GM03348 (cell line): Measurements from ENCODE around the gene BRD4.

Source experiments
- DNase-seq: peaks from one replicate; pipeline ENCODE4 v3.0.0; 2012; ENCODE audit warnings: low spot score

BRD4 gene

DNA sequence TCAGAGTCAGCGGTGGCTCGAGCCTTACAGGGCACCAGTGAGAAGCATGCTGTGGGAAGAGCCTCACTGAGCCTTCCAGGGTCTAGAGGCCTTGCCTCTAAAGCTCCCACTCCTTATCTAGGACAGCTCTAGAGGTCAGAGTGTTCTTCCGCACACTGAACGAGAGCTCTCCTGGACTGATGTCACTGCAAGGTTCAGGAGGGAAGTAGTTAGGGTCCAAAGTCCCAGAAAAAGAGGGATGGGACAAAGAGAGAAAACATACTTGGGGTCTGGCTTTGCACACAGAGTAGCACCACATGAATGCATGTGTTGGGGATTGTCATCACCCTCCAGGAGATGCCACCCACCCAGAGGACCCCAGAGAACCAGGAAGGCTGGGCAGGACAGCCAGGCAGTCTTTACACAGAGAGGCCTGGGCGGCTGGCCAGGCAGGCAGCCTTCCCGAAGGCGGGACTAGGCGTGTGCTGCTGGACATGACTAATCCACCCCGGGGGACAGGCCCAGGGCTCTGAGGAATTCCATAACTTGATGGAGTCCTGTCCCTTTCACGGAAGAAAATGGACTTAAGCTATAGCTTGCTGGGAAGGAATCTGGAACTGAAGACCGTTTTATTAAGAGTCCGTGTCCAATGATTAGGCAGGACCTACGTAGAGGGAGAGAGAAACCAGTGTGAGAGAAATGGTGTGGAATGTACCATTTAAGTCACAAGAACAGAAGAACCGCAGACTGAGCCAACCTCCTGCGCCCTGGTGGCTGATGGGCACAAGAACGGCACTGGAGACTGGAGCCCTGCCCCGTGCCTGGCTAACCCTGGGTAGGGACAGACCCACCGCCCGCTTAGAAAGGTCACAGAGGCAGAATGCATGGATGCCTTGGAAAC lies 83.5 kb downstream of the BRD4 start:
- DNase-seq: peak; percentile 96

DNA sequence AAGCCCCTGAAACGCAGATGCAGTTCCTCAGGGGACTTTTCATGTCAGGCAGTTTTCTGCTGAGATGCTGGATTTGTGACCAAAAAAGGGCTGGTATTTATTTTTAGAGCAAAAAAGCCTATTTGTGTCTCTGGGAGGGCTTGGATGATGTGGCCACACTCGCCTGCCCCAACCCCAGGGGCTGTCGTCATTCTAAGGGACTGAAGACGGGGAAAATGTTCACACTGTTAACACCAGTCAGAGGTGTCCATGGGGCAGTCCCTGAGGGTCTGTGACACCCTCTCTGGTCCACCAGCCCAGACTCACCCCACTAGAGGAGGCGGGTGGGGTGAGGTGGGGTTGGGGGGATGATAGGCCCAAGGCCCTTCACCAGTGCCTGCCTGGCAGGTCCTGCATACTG lies 84.2 kb downstream of the BRD4 start:
- no peak for DNase-seq

GRCh38 chr19:15247107-15248014 lies 85.0 kb downstream of the BRD4 start:
- DNase-seq: no peak

GRCh38 chr19:15246198-15246481 lies 86.2 kb downstream of the BRD4 start:
- no peak for DNase-seq

DNA sequence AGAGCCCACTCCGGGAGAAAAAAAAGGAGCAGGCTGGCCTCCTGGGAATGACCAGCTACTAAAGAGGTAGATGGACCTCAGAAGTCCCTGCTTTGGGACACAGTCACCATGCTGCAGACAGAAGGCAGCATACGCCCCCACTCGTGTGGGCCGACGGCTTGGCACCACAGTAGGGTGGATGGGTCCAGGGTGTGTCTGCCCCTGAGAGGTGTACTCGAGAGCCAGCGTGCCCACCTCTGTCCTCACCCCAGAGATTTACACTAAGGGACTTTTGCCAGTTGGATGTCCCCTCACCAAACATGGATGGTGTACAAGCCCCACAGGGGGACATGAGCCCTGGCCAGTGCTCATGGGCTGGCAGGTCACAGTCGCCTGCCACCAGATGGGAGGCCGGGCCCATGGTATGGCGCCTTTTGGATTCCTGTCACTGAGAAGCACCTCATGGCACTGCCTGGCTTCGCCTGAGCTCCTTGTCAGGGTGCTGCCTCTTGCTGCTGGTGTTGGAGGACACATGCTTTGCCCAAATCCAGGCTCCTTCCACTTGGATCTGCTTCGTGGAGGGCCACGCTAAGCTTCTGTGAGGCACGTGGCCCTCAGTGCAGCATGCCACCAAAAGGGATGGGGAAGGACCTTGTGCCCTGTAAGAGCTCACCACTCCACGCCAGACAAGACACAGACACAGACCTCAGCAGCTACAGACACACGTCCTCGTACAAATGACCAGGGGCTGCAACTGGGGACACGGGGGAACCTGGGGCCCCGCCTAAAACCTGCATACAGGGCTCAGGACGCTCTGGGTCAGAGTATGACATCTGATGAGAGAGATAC lies 86.8 kb downstream of the BRD4 start:
- DNase-seq: no peak

- no peak for DNase-seq
Measured at GRCh38 chr19:15244808-15245207, 87.5 kb downstream of the BRD4 start.

DNA sequence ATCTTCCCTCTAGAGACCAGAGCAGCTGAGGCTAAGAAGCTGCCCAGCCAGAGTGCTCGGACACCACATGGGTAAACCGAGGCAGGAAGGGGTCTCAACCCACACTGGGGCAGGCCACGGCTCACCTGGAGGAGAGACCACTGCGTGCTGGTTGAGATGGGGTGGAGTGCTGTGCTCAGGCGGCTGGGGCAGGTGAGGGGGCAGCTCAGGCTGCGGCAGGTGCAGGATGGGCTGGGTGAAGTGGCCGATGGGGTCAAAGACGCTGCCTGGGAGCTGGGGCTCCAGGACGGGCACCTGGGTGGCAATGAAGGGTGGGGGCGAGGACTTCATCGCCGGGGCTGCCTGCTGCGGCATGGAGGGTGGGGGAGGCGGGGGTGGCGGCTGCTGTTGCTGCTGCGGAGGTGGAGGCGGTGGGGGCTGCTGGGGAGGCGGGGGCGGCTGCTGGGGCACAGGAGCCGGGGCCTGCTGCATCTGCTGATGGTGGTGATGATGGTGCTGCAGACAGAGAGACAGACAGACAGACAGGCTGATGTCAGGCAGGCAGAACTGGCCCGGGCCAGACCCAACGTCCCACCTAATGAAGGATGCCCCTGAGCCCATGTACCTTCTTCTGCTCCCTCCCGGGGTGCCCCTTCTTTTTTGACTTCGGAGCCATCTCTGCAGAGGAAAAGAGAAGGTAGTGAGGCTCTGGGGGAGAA lies 88.1 kb downstream of the BRD4 start:
- no peak for DNase-seq

DNA sequence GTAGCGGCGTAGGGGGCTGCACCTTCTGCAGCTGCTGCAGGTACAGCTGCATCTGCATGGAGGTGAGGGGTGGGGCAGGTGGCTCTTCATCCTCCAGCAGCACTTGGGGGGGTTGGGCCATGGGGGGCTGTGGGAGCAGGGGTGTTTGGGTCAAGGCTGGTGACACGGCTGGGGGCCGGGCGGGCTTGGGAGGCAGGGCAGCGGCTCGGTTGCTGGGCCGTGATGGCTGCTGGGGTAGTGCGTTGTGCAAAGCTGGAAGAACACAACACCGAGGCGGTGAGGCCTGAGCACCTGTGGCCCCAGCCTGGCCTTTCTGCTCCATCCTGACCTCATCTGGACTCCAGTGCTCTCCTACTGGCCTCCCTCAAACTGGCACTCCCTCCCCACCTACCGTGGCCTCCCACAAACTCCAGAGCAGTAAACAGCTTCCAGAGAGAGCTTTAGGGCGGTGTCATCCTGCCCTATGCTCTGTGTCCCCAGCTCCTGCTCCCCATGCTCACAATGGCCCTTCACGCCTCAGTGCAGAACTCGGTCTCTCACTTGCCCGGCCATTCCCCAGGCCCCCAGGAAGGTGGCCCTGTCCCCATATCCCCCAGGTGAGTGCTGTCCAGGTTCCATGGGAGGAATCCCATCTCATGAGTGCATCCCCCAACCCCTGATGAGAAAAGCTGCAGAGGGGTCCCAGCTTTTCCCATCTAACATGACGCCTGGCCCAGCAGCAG lies 88.9 kb downstream of the BRD4 start:
- no peak for DNase-seq

- DNase-seq: no peak
Measured at GRCh38 chr19:15241259-15241910, 91.0 kb downstream of the BRD4 start.

DNA sequence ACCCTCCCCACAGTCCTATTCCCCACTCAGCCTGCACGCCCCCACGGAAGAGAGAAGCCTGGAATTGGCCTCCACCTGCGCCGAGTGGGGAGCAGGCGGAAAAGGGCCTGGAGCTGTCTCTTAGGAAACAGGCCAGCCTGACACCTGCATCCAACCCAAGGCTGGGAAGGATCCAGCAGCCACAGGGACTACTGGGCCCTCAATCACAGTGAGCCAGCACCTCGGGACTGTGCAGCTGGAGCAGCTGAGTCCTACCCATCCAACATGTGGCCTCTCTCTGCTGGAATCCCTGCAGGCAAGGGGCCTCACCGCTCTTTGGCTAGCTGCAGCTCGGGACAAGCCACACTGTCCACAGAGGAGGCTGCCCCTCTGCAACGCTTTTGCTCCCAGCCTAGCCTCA lies 91.8 kb downstream of the BRD4 start:
- no peak for DNase-seq

GRCh38 chr19:15239337-15239949 lies 92.9 kb downstream of the BRD4 start:
- DNase-seq: no peak

GRCh38 chr19:15238639-15239155 lies 93.6 kb downstream of the BRD4 start:
- DNase-seq: no peak

DNA sequence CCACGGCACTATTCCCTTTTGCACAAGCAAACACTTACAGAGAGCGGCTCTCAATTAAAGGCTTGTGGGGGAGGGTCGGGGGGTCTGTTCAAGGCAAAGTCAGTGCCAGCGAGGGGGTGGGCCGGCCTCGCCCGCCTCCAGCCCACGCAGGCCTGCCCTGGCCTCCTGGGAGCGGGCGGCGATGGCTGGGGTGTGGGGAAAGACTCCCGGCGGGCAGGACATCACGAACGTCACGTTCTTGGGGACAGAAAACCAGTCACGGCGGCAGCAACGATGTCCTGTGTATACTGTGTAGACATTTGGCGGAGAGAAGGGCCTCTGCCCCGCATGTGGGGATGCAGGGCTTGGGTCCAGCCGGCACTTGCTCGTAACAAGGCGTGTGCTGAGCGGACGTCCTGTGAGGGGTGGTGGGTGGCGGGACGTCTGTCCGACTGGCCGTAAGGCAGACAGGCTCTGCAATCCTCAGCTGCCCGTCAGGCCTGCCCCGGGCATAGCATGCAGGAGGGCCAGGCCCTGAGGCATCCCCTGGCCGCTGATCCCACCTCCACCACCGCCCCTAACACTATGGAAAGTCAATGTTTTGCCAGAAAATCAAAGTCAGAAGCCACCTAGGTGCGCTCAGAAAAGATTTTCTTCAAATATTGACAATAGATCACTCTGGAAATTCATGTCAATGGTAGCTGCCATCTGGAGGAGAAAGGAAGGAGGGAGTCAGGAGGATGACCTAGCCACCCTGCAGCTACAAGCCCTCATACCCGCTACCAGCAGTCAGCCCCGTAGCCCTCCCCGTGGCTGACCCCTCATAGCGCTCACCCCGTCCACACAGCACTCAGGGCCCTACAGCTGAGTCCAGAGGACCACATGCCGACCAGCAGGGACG lies 94.3 kb downstream of the BRD4 start:
- DNase-seq: no peak

DNA sequence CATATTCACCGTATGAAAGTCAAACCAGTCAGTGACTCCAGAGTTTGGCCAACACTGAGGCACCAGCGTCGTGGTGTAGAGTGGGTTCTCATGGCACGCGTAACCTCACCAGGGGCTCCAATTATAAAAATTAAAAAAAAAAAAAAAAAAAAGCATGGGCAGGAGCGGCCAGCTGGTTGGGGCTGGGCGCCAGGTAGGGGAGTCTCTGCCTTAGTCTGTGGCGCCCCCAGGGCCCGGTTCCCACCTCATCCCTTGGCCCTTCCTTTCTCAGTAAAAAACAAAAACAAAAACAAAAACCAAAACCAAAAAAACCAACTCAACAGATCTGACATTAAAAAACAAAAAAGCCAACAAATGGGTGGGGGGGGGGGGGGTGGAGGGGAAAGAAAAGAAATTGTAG lies 95.5 kb downstream of the BRD4 start:
- DNase-seq: no peak

GRCh38 chr19:15235781-15236180 lies 96.6 kb downstream of the BRD4 start:
- no peak for DNase-seq

- DNase-seq: no peak
Measured at GRCh38 chr19:15234431-15235130, 97.8 kb downstream of the BRD4 start.

DNA sequence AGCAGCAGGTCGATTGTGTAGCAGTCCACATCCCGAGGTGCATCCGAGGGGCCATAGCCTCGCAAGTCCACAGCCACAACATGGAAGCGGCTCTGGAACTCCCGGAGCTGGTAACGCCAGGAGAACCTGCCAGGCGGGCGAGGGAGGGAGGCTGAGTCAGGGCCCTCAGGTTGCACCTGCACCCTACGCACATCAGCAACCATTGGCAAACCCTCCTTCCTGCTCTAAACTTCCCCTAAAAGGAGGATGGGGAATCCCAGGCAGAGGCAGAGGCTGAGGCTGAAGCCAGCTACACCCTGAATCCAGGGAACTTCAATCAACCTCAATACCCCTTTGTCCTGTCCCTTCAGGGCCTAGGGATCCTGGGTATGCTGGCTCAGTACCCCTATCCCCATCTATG lies 101.1 kb downstream of the BRD4 start:
- no peak for DNase-seq

GRCh38 chr19:15227261-15227660 lies 105.1 kb downstream of the BRD4 start:
- DNase-seq: no peak
